ENCODE results near the gene MLYCD. TPM values are rescaled to one million over a fixed set of nuclear protein-coding genes. Genes with fewer than 3 reads are reported as not detected.
"Not testable (repeated sequence)": the region's sequence is repeated elsewhere in the genome, so short reads cannot be mapped to it uniquely, and the experiment has no call there.

MLYCD gene
- total and polyA plus RNA-seq, 2 experiments from 2014 or later = 9.3 to 10.6 TPM

GRCh38 chr16:83937922-83938885, 39.3 kb downstream of the MLYCD start:
- H3K27ac ChIP-seq = no peak overlapping the region
- DNase-seq (ENCODE audit: low read depth in 1 of 2, low spot score in 1 of 2) = no peak
- H3K27me3 ChIP-seq = no peaks in the 10 kb centered on the region
- no peak overlapping the region for H3K4me3 ChIP-seq
- no peaks in the 10 kb centered on the region for H3K4me1 ChIP-seq (ENCODE audit: low read depth)
- no peaks in the 10 kb centered on the region for H3K36me3 ChIP-seq
- TF ChIP-seq CTCF (IDR thresholded peaks at IDR 0.05; ENCODE audit: low read depth, low read length) = no peak
- H3K9me3 ChIP-seq (ENCODE audit: low read depth) = no peaks in the 10 kb centered on the region

- Histone ChIP-seq H3K27me3 (no peaks in the 10 kb centered on the region), H3K4me3 (no peak overlapping the region), H3K27ac (no peak overlapping the region), H3K9me3 (ENCODE audit: low read depth) (no peaks in the 10 kb centered on the region), H3K4me1 (ENCODE audit: low read depth) (no peaks in the 10 kb centered on the region), H3K36me3 (no peaks in the 10 kb centered on the region)
- no peak for TF ChIP-seq CTCF (IDR thresholded peaks at IDR 0.05; ENCODE audit: low read depth, low read length)
- DNase-seq (ENCODE audit: low read depth in 1 of 2, low spot score in 1 of 2) = no peak
Observed at GRCh38 chr16:83939266-83939855, 40.4 kb downstream of the MLYCD start.

GRCh38 chr16:83940119-83940518, 41.2 kb downstream of the MLYCD start:
- Histone ChIP-seq H3K9me3 (ENCODE audit: low read depth) (no peaks in the 10 kb centered on the region), H3K27ac (no peak overlapping the region), H3K4me1 (ENCODE audit: low read depth) (no peaks in the 10 kb centered on the region), H3K36me3 (no peaks in the 10 kb centered on the region), H3K27me3 (no peaks in the 10 kb centered on the region), H3K4me3 (no peak overlapping the region)
- DNase-seq (ENCODE audit: low read depth in 1 of 2, low spot score in 1 of 2) = no peak
- no peak for TF ChIP-seq CTCF (IDR thresholded peaks at IDR 0.05; ENCODE audit: low read depth, low read length)

GRCh38 chr16:83940630-83941378, 41.9 kb downstream of the MLYCD start:
- H3K9me3 ChIP-seq (ENCODE audit: low read depth) = no peaks in the 10 kb centered on the region

GRCh38 chr16:83941546-83941945, 42.6 kb downstream of the MLYCD start:
- not testable (repeated sequence) for H3K27me3 ChIP-seq; H3K4me1 ChIP-seq (ENCODE audit: low read depth); H3K9me3 ChIP-seq (ENCODE audit: low read depth); H3K4me3 ChIP-seq; H3K36me3 ChIP-seq; DNase-seq (ENCODE audit: low read depth in 1 of 2, low spot score in 1 of 2); H3K27ac ChIP-seq

More at GRCh38 chr16:83940630-83941378, 41.9 kb downstream of the MLYCD start:
- no peak overlapping the region for H3K4me3 ChIP-seq
- H3K27me3 ChIP-seq = no peaks in the 10 kb centered on the region
- no peaks in the 10 kb centered on the region for H3K4me1 ChIP-seq (ENCODE audit: low read depth)
- H3K27ac ChIP-seq = no peak overlapping the region
- no peak for DNase-seq (ENCODE audit: low read depth in 1 of 2, low spot score in 1 of 2)
- no peak for TF ChIP-seq CTCF (IDR thresholded peaks at IDR 0.05; ENCODE audit: low read depth, low read length)
- no peaks in the 10 kb centered on the region for H3K36me3 ChIP-seq
